Spleen (tissue), 7 donors: ENCODE results near the gene NECTIN4.

ENCODE experiments used
- POLR2A ChIP-seq, 3 donors: fragments of 450-650 bp; IDR thresholded peaks; one replicate each; pipeline ENCODE4 v1.5.1; 2017; ENCODE audit warnings: antibody characterized with exemption in 3 of 3, mild to moderate bottlenecking in 1 of 3
- POLR2AphosphoS5 ChIP-seq, 3 donors: sonication (generic); formaldehyde crosslinking; IDR thresholded peaks; one replicate each; pipeline ENCODE4 v1.5.1; 2017; ENCODE audit warnings: antibody characterized with exemption in 3 of 3
- TF ChIP-seq, protein P1 (sequence below), 11 experiments: fragments of 200-600 bp in 7 of 11; fragments of 450-650 bp in 4 of 11; sonication (generic) in 4 of 11; IDR thresholded peaks in 8 of 11; conservative IDR thresholded peaks in 3 of 11; 1 replicate in 7 of 11; 2 replicates in 4 of 11; pipeline versions ENCODE4 v1.4.0 to v1.8.0; 2016 to 2021; ENCODE audit warnings: antibody characterized with exemption in 11 of 11, inconsistent platforms in 4 of 11, mild to moderate bottlenecking in 1 of 11
- donor health status: DM: no; HTN: no; CAD: no; lungs with moderate emphysema.
- donor health status: DM: no; HTN: no; CAD: no.
- donor health status: DM: no; HTN: no; CAD: no.

DNA sequence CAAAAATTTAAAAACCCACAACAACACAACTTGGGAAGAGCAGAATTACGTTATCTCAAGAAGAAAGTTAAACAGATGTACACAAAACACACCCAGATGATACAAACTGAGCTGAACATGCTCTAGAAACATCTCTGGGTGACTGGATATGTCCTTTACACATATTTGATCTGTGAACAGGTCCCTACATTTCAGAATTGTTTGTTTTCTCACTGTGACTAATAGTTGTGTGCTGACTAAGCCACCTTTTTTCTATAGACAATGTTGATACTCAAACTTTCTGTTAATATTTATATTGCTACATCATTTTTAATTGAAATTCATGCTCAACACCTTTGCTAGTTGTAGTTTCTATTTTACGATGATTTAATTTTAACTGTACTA, 67.4 kb downstream of the NECTIN4 start:
- TF ChIP-seq, protein P1, sequence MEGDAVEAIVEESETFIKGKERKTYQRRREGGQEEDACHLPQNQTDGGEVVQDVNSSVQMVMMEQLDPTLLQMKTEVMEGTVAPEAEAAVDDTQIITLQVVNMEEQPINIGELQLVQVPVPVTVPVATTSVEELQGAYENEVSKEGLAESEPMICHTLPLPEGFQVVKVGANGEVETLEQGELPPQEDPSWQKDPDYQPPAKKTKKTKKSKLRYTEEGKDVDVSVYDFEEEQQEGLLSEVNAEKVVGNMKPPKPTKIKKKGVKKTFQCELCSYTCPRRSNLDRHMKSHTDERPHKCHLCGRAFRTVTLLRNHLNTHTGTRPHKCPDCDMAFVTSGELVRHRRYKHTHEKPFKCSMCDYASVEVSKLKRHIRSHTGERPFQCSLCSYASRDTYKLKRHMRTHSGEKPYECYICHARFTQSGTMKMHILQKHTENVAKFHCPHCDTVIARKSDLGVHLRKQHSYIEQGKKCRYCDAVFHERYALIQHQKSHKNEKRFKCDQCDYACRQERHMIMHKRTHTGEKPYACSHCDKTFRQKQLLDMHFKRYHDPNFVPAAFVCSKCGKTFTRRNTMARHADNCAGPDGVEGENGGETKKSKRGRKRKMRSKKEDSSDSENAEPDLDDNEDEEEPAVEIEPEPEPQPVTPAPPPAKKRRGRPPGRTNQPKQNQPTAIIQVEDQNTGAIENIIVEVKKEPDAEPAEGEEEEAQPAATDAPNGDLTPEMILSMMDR (IDR thresholded peaks at IDR 0.05 in 8 of 11, conservative IDR thresholded peaks at IDR 0.05 in 3 of 11) = no peak
- no peak for TF ChIP-seq POLR2AphosphoS5 (IDR thresholded peaks at IDR 0.05)
- TF ChIP-seq POLR2A (IDR thresholded peaks at IDR 0.05) = no peak
